Middle frontal gyrus (tissue), 1 donor: ENCODE data around the gene STMND1.
"Not testable (repeated sequence)": the region's sequence is repeated elsewhere in the genome, so short reads cannot be mapped to it uniquely, and the experiment has no call there.

ENCODE experiments used
- DNase-seq: peaks from one replicate; pipeline ENCODE4 v3.0.0-alpha.2; 2015; ENCODE audit warnings: low spot score; ENCODE audit errors: extremely low spot score

Gene STMND1

GRCh38 chr6:17101422-17102257 lies at the start of gene STMND1:
Gene STMND1, plus strand, starts transcription at chr6:17102050. Its CDS starts 208 bp downstream, at chr6:17102258.
- no peak for DNase-seq

- no peak for DNase-seq
Measured at GRCh38 chr6:17054647-17055046, 47.2 kb upstream of the STMND1 start.

GRCh38 chr6:17057322-17057721 lies 44.5 kb upstream of the STMND1 start:
- no peak for DNase-seq

GRCh38 chr6:17058550-17058949 lies 43.3 kb upstream of the STMND1 start:
- no peak for DNase-seq

- DNase-seq: no peak
Measured at GRCh38 chr6:17059022-17059421, 42.8 kb upstream of the STMND1 start.

- no peak for DNase-seq
Measured at GRCh38 chr6:17059850-17060249, 42.0 kb upstream of the STMND1 start.

- DNase-seq: no peak
Measured at GRCh38 chr6:17061097-17061496, 40.8 kb upstream of the STMND1 start.

GRCh38 chr6:17062871-17063440 lies 38.9 kb upstream of the STMND1 start:
- DNase-seq: no peak

- no peak for DNase-seq
Measured at GRCh38 chr6:17064975-17065374, 36.9 kb upstream of the STMND1 start.

- DNase-seq: no peak
Measured at GRCh38 chr6:17066610-17067009, 35.2 kb upstream of the STMND1 start.

- DNase-seq: not testable (repeated sequence)
Measured at GRCh38 chr6:17068972-17069371, 32.9 kb upstream of the STMND1 start.

- not testable (repeated sequence) for DNase-seq
Measured at GRCh38 chr6:17070400-17070799, 31.4 kb upstream of the STMND1 start.

GRCh38 chr6:17073596-17073995 lies 28.3 kb upstream of the STMND1 start:
- not testable (repeated sequence) for DNase-seq

GRCh38 chr6:17081273-17081672 lies 20.6 kb upstream of the STMND1 start:
- no peak for DNase-seq

- no peak for DNase-seq
Measured at GRCh38 chr6:17081860-17082508, 19.9 kb upstream of the STMND1 start.

GRCh38 chr6:17083397-17083796 lies 18.5 kb upstream of the STMND1 start:
- DNase-seq: no peak

- DNase-seq: peak; percentile 66
Measured at GRCh38 chr6:17086469-17086868, 15.4 kb upstream of the STMND1 start.

GRCh38 chr6:17088091-17088611 lies 13.7 kb upstream of the STMND1 start:
- no peak for DNase-seq

GRCh38 chr6:17091122-17091521 lies 10.7 kb upstream of the STMND1 start:
- no peak for DNase-seq

- DNase-seq: no peak
Measured at GRCh38 chr6:17093686-17094085, 8.2 kb upstream of the STMND1 start.

GRCh38 chr6:17096096-17096495 lies 5.8 kb upstream of the STMND1 start:
- DNase-seq: no peak

GRCh38 chr6:17096652-17097051 lies 5.2 kb upstream of the STMND1 start:
- DNase-seq: peak; percentile 49
